Measurements from ENCODE around the gene ZNF763.
"Not testable (repeated sequence)": the region's sequence is repeated elsewhere in the genome, so short reads cannot be mapped to it uniquely, and the experiment has no call there.

Gene ZNF763

DNA sequence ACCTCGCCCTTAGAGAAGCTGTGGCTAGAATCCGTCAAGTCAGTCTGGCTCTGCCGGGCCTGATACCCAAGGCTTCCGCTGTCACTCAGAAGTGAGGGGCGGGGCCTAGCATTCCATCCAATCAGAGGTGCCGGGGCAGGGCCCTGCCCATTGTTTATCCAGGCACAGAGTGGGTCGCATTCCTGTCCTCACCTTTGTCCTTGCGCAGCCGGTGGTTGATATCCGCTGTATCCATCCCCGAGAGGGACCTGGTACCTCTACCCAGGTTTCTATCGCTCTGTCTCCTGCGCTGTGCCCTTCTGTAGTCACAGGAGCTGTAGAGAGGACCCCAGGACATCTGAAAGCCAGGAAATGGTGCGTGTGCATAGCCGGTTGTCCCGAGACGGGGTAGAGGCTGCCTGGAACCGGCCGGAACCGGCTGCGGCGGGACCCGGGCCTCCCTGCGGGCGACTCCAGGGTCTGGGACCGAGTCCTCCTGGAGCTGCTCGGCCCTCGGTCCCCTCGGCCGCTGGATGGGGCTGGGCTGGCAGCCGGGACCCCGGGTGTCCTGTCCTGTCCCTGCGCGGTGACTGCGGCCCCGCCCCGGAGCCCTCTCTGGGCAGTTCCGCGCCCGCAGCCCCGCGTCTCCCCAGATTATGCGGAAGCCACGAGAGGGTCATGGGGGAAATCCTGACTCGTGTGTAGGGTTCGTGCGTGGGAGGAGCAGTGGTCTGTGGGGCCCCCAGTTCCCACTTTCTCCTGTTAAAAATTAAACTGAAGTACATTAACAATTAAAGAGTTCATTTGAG, at the start of gene ZNF763:
Gene ZNF763 (plus strand): TSS at position 183 of the 788 bp plus-strand sequence. CDS start 169 bp downstream, at position 352.
- peak; percentile 77 to 87 for DNase-seq (ENCODE audit: low read depth in 2 of 2)

DNA sequence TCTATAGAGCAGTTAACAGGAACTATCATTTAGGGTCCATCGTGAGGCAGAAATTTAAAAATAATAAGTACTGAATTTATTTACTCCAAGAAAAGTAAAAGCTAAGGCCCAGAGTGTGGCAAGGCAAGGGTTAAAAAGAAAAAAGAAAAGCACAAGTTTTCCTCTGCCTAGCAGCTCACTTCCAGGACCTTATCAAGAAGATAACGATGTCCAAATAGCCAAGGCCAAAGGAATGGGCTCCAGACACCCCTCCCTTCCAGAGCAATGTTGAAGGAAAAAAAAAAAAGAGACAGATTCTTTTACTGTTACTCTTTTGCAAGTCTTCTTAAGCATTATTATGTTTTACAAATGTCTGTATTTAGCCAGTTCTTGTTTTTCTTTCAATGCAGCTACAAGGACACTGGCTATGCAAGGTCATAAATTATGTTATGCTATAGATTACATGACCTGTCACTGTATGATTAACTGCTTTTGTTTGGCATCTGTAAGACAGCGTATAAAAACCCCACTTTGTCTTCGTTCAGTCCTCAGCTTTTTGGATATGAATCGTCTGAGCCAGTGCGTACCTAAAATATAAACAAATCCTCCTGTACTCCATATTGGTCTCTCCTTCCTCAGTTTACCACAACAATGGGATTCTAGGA, 42.9 kb upstream of the ZNF763 start:
- no peak for DNase-seq (ENCODE audit: low read depth in 2 of 2)

DNA sequence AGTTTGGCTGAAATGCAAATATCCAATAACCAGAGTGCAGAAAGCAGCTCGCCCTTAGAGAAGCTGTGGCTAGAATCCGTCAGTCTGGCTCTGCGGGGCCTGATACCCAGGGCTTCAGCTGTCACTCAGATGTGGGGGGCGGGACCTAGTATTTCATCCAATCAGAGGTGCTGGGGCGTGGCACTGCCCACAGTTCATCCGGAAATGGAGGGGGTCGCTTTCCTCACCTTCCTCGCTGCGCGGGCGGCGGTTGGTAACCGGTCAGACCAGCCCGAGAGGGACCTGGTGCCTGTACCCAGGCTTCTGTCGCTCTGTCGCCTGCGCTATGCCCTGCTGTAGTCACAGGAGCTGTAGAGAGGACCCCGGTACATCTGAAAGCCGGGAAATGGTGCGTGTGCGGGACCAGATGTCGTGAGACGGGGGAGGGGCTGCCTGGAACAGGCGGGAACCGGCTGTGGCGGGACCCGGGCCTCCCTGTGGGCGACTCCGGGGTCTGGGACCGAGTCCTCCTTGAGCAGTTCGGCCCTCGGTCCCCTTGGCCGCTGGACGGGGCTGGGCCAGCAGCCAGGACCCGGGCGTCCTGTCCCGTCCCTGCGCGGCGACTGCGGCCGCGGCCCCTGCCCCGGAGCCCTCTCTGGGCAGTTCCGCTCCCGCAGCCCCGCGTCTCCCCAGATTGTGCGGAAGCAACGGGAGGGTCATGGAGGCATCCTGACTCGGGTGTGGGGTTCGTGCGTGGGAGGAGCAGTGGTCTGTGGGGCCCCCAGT, 39.8 kb upstream of the ZNF763 start, which contains the start of gene ZNF700:
Gene ZNF700 (plus strand): TSS at position 222 of the 765 bp plus-strand sequence. CDS start 104 bp downstream, at position 326.
- DNase-seq (ENCODE audit: low read depth in 2 of 2): peak; percentile 91 to 92

DNA sequence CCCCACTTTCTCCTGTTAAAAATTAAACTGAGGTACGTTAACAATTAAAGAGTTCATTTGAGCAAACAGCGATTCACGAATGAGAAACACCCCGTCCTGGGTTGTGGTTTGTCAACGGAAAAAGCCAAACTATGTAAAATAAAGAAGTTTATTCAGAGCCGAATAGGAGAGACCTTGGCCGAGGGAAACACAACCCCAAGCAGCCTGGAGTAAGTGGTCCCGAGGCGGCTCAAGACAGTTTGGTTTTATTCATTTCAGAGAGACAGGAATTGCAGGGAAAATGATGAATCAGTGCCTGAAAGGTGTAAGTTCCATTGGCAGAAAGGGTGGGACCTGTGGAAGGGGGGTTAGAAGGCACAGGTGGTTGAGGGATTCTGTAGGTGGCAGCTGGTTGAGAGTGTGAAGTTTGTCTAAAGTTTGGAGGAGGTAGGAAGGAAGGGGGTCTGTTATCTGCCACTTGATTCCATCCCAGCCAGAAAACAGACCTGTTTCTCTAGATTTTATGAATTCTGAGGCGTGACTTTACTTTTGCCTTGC, 39.1 kb upstream of the ZNF763 start:
- DNase-seq (ENCODE audit: low read depth in 2 of 2): not testable (repeated sequence)

DNA sequence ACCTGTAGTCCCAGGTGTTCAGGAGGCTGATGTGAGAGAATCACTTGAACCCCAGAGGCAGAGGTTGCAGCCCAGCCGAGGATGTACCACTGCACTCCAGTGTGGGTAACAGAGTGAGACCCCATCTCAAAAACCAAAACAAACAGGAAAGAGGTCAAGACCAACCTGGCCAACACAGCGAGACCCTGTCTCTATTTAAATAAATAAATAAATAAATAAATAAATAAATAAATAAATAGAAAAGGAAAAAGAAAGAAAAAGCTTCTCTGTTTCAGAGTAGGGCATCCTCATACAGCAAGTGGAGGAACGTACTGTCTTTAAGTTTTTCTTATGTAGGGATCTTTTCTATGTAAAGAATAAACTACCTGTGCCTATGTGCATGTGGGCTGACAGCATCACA, 37.6 kb upstream of the ZNF763 start:
- DNase-seq (ENCODE audit: low read depth in 2 of 2): no peak

DNA sequence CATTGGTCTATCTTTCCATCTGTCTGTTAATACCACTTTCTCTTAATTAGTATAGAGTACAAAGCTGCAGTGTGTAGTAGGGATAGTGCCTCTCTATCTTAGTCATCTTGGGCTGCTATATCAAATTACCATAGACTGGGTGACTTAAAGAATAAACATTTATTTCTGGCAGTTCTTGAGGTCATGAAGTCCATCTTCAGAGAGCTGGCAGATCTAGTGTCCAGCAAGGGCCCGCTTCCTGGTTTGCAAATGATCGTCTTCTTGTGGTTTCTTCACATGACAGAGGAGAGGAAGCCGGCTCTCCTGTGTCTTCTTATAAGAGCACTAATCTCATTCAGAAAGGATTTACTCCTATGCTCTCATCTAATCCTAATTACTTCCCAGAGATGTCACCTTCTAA, 33.8 kb upstream of the ZNF763 start:
- DNase-seq (ENCODE audit: low read depth in 2 of 2): no peak

DNA sequence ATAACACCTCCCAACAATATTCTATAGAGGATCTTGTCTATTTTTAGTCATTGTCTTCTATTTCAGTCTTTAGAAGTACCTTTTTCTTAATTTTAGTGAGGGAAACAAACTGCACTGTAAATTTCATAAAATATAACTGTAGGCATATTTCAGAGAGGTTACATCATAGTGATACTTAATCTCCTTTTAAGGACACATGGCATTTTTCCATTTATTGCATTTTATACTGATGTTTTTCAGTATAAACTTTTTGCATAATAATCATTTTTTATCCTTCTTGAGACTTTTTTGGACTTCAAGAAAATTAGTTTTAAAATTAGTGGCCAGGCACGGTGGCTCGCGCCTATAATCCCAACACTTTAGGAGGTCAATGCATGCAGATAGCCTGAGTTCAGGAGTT, 33.3 kb upstream of the ZNF763 start:
- no peak for DNase-seq (ENCODE audit: low read depth in 2 of 2)

DNA sequence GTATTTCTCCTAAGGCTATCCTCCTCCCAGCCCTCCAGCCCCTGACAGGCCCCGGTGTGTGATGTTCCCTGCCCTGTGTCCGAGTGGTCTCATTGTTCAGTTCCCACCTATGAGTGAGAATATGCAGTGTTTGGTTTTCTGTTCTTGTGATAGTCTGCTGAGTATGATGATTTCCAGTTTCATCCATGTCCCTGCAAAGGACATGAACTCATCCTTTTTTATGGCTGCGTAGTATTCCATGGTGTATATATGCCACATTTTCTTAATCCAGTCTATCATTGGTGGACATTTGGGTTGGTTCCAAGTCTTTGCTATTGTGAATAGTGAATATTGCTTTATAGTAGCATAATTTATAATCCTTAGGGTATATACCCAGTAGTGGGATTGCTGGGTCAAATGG, 29.0 kb upstream of the ZNF763 start:
- not testable (repeated sequence) for DNase-seq (ENCODE audit: low read depth in 2 of 2)

DNA sequence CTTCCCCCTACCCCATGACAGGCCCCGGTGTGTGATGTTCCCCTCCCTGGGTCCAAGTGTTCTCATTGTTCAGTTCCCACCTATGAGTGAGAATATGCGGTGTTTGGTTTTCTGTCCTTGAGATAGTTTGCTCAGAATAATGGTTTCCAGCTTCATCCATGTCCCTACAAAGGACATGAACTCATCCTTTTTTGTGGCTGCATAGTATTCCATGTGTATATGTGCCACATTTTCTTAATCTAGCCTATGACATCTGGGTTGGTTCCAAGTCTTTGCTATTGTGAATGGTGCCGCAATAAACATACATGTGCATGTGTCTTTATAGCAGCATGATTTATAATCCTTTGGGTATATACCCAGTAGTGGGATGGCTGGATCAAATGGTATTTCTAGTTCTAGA, 26.5 kb upstream of the ZNF763 start:
- DNase-seq (ENCODE audit: low read depth in 2 of 2): not testable (repeated sequence)

DNA sequence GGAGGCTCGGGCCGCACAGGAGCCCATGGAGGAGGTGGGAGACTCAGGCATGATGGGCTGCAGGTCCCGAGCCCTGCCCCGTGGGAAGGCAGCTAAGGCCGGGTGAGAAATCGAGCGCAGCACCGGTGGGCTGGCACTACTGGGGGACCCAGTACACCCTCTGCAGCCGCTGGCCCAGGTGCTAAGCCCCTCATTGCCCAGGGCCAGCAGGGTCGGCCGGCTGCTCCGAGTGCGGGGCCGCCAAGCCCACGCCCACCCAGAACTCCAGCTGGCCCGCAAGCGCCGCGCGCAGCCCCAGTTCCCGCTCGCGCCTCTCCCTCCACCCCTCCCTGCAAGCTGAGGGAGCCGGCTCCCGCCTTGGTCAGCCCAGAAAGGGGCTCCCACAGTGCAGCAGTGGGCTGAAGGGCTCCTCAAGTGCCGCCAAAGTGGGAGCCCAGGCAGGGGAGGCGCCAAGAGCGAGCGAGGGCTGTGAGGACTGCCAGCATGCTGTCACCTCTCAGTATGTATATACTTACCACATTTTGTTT, 23.4 kb upstream of the ZNF763 start:
- not testable (repeated sequence) for DNase-seq (ENCODE audit: low read depth in 2 of 2)

DNA sequence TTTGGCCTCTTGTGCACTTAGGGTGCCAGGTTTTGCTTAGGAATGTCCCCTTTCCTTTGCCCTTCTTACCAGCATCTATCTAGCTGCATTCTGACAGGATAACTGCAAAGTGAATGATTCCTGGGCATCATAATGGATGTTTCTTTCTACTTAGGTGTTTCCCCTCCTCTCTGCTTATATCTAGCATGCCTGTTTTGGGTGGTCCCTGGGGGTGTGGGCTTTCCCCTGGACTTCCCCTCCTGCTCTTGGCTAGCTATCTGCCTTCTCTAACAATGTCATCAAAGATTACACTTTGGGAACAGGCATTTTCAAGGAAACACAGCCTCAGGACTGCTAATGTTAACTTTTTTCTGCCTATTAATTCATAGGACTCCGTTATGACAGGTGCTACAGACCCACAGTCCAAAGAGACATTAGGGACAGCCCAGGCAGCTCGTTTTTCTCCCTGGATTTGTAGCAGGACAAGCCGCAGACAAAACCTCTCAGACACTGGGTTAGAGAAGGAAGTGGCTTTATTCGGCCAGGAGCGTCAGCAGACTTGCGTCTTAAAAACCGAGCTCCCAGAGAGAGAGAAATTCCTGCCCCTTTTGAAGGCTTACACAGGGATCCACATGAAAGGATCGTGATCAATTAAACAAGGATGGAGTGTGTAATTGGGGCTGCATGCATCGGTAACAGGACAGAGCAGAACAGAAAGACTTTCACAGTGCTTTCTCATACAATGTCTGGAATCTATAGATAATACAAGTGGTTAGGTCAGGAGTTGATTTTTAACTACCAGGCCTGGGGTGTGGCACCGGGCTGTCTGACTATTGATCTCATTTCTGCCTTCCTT, 22.6 kb upstream of the ZNF763 start:
- no peak for DNase-seq (ENCODE audit: low read depth in 2 of 2)

DNA sequence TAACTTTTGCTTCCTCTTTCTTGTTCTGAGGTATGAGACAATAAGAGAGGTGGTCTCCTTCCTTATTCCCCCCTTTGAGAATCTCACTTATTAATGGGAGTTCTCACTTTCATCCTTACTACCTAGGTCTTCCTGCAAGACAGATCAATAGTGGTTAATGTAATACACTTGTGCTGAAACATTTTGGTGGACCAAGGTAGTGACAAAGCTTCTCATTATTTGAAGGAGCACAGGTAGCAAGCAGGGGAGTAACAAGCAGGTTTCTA, 22.1 kb upstream of the ZNF763 start:
- no peak for DNase-seq (ENCODE audit: low read depth in 2 of 2)

DNA sequence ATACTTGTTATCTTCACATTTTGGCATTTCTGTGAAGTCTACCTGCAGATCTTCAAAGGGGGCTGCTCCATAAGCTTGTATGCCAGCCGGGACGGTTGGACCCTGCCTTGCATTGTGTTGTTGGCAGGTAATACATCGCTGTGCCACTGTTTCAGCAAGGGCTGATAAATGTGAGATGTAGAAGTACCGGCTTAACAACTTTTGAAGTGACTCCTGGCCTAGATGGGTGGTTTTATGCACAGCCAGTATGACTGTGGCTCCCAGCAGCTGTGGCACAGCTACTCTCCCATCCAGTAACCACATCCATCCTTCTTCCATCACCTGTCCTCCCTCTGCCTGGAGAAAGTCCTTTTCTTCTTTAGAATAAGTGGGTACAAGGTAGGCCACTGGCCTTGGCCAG, 20.2 kb upstream of the ZNF763 start:
- DNase-seq (ENCODE audit: low read depth in 2 of 2): no peak

DNA sequence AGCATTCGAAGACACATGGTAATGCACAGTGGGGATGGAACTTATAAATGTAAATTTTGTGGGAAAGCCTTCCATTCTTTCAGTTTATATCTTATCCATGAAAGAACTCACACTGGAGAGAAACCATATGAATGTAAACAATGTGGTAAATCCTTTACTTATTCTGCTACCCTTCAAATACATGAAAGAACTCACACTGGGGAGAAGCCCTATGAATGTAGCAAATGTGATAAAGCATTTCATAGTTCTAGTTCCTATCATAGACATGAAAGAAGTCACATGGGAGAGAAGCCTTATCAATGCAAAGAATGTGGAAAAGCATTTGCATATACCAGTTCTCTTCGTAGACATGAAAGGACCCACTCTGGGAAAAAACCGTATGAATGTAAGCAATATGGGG, 16.2 kb upstream of the ZNF763 start:
- DNase-seq (ENCODE audit: low read depth in 2 of 2): no peak

DNA sequence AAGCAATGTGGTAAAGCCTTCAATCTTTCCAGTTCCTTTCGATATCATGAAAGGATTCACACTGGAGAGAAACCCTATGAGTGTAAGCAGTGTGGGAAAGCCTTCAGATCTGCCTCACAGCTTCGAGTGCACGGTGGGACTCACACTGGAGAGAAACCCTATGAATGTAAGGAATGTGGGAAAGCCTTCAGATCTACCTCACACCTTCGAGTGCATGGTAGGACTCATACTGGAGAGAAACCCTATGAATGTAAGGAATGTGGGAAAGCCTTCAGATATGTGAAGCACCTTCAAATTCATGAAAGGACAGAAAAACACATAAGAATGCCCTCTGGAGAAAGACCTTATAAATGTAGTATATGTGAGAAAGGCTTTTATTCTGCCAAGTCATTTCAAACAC, 15.6 kb upstream of the ZNF763 start:
- DNase-seq (ENCODE audit: low read depth in 2 of 2): no peak

DNA sequence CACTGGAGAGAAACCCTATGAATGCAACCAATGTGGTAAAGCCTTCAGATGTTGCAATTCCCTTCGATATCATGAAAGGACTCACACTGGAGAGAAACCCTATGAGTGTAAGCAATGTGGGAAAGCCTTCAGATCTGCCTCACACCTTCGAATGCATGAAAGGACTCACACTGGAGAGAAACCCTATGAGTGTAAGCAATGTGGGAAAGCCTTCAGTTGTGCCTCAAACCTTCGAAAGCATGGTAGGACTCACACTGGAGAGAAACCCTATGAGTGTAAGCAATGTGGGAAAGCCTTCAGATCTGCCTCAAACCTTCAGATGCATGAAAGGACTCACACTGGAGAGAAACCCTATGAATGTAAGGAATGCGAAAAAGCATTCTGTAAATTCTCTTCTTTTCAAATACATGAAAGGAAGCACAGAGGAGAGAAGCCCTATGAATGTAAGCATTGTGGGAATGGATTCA, 15.2 kb upstream of the ZNF763 start:
- not testable (repeated sequence) for DNase-seq (ENCODE audit: low read depth in 2 of 2)

DNA sequence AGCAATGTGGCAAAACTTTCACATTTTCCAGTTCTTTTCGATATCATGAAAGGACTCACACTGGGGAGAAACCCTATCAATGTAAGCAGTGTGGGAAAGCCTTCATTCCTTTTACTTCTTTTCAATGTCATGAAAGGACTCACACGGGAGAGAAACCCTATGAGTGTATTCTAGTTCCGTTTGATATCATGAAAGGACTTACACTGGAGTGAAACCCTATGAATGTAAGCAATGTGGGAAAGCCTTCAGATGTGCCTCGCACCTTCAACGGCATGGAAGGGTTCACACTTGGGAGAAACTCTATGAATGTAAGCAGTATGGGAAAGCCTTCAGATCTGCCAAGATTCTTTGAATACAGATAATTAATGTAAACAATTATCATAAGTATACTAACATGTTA, 14.5 kb upstream of the ZNF763 start:
- DNase-seq (ENCODE audit: low read depth in 2 of 2): no peak

DNA sequence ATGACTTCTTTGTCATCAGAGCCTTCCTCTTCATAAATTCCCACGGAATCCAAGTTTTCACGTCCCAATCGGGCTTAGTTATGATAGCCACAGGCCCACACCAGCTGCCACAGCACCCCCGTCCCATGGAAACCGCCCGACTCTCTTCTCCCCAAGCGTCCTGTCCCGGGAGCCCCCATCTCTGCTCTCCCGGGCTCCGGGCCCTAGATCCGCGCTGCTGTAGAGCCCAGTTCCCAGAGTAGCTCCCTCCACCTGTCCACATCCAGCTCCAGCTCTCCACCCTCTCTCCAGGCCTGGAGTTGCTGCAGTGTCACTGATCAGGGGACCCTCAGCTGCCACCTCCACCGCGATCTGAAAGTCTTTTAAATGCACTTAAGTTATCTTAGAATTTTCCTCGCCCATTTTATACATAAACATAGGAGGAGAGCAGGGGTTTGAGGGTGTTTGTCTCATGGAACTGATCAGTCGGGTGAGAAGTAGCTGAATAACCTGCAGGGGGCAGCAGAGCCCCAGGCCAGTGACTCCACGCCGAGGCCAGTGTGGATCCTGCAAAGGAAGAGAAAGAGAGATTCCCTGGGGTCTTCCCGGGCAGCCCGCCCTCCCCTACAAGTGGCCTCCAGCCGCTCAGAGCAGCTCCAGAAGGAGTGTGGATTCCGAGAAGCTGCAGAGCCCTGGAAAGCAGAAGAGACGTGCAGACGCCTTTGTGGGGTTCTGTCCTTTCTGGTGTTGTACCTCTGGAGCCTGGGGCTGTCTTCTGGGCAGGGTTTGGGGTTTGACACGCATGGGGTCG, 1.1 kb upstream of the ZNF763 start:
- peak; percentile 58 to 63 for DNase-seq (ENCODE audit: low read depth in 2 of 2)

DNA sequence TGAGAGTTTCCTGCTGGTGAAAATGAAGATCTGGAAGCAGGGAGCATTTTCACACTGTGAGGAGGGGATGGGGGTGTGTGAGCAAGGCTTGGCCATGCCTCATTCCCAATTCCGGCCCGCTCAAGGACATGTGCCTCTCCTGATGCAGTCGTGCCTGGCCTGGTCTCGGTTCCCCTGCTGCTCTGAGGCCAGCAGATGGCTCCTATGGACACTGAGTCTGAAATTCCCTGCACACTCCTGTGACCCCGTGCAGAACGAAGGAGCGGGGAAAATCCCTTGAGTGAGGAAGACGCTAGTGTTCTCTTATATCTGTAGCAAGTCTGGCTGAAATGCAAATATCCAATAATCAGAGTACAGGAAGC, 363 bp upstream of the ZNF763 start:
- DNase-seq (ENCODE audit: low read depth in 2 of 2): no peak

DNA sequence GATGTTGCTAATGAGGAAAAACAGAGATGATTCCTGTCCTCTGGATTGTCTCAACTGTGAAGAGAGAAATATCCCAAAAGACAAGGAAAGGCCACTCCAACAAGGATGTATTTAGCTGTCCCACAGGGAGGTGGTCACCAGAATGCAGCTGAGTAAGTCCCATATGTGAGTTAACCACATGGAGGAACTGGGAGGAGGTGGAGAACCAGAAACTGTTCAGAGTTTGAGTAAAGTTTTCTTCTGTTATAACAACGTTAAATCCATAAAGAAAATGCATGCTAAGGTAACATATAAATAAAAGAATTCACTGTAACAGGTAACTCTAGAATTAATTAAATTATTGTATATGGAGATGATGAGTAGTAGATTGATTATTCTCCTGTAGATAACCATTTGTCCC, 5.3 kb downstream of the ZNF763 start:
- DNase-seq (ENCODE audit: low read depth in 2 of 2): no peak

All from activated CD4-positive, alpha-beta T cell treated with anti-CD3 and anti-CD28 coated beads for 24 hours (primary cell).